Eye (tissue), 1 donor: ENCODE results near the gene PCK1.

Source experiments
- DNase-seq: peaks from one replicate; pipeline ENCODE4 v3.0.0-alpha.2; 2015

Gene PCK1

GRCh38 chr20:57608516-57608915 is 47.6 kb downstream of the PCK1 start:
- no peak for DNase-seq

GRCh38 chr20:57609086-57609841 is 48.4 kb downstream of the PCK1 start:
- no peak for DNase-seq

- no peak for DNase-seq
These were observed 48.9 kb downstream of the PCK1 start for GRCh38 chr20:57609842-57610167.

- DNase-seq: no peak
These were observed 49.5 kb downstream of the PCK1 start for GRCh38 chr20:57610261-57610952.

- no peak for DNase-seq
These were observed 50.8 kb downstream of the PCK1 start for GRCh38 chr20:57611586-57612311.

GRCh38 chr20:57612436-57612835 is 51.5 kb downstream of the PCK1 start:
- no peak for DNase-seq

GRCh38 chr20:57612916-57613315 is 52.0 kb downstream of the PCK1 start:
- no peak for DNase-seq

GRCh38 chr20:57613481-57613921 is 52.6 kb downstream of the PCK1 start:
- DNase-seq: no peak

GRCh38 chr20:57614490-57615444 is 53.9 kb downstream of the PCK1 start:
- DNase-seq: no peak

GRCh38 chr20:57615445-57615811 is 54.5 kb downstream of the PCK1 start:
- no peak for DNase-seq

- DNase-seq: no peak
These were observed 55.4 kb downstream of the PCK1 start for GRCh38 chr20:57616143-57616951.

- DNase-seq: no peak
These were observed 56.3 kb downstream of the PCK1 start for GRCh38 chr20:57617079-57617795.
